IMR-90 (cell line): ENCODE measurements around the gene MOXD1. TPM values are rescaled to one million over a fixed set of nuclear protein-coding genes. Genes with fewer than 3 reads are reported as not detected.

Source experiments
- ATAC-seq: fragments of 200-7000 bp; cut with Tn5 transposase; 2 replicates; pipeline ENCODE4 v1.9.1; 2020; ENCODE audit warnings: low read depth, mild to moderate bottlenecking, moderate library complexity
- BruUV-seq: library from RNA; stranded (reverse); fragments of 400-500 nt; replicated peaks from 2 replicates; lab custom pipeline; 2021; lab: Mats Ljungman, UMichigan
- CTCF ChIA-PET: fragments of 300-600 bp; formaldehyde crosslinking; extraction: SDS; loops from one replicate; lab custom pipeline; 2021; ENCODE audit warnings: antibody characterized with exemption; lab: Yijun Ruan, JAX
- POLR2A ChIA-PET: fragments of 300-600 bp; sonication (Branson Sonifier 250); formaldehyde crosslinking; loops from one replicate; lab custom pipeline; 2022; ENCODE audit warnings: antibody characterized with exemption; ENCODE audit not compliant: unreplicated experiment; lab: Charles Lee
- DNase-seq: peaks from one replicate; pipeline ENCODE4 v3.0.0; 2013
- H2AFZ ChIP-seq: replicated peaks from 2 replicates; pipeline ENCODE3; 2013; ENCODE audit warnings: low read length, mild to moderate bottlenecking; ENCODE audit not compliant: poor library complexity
- H2AK5ac ChIP-seq: 2 replicates; pipeline ENCODE4 v1.6.1; 2013; ENCODE audit warnings: low read depth, low read length, inconsistent platforms
- H2AK9ac ChIP-seq: replicated peaks from 2 replicates; pipeline ENCODE3; 2013; ENCODE audit warnings: mild to moderate bottlenecking, low read depth, low read length, moderate library complexity; ENCODE audit not compliant: poor library complexity
- H2BK120ac ChIP-seq: 2 replicates; pipeline ENCODE4 v1.6.1; 2013; ENCODE audit warnings: low read depth, low read length, inconsistent platforms
- H2BK15ac ChIP-seq: 3 replicates; pipeline ENCODE4 v1.6.1; 2013; ENCODE audit warnings: low read depth, low read length, inconsistent platforms
- H2BK20ac ChIP-seq: 2 replicates; pipeline ENCODE4 v1.6.1; 2013; ENCODE audit warnings: low read depth, mild to moderate bottlenecking, inconsistent platforms, low read length, moderate library complexity
- H2BK5ac ChIP-seq: 2 replicates; pipeline ENCODE4 v1.6.1; 2013; ENCODE audit warnings: mild to moderate bottlenecking, low read depth, low read length, inconsistent platforms; ENCODE audit not compliant: poor library complexity, severe bottlenecking
- H3K14ac ChIP-seq: replicated peaks from 2 replicates; pipeline ENCODE4 v1.6.1; 2013; ENCODE audit warnings: low read depth, low read length, inconsistent platforms
- H3K18ac ChIP-seq: 2 replicates; pipeline ENCODE4 v1.6.1; 2013; ENCODE audit warnings: low read depth, low read length, control low read depth
- H3K23ac ChIP-seq: 2 replicates; pipeline ENCODE4 v1.6.1; 2013; ENCODE audit warnings: low read depth, low read length, inconsistent platforms
- H3K27ac ChIP-seq: 2 replicates; pipeline ENCODE4 v1.5.1; 2013; ENCODE audit warnings: mild to moderate bottlenecking, control low read depth, low read length; ENCODE audit not compliant: insufficient read depth
- H3K27me3 ChIP-seq: 2 replicates; pipeline ENCODE4 v1.6.1; 2013; ENCODE audit warnings: low read length; ENCODE audit not compliant: control insufficient read depth, insufficient read depth
- H3K36me3 ChIP-seq: 2 replicates; pipeline ENCODE4 v1.6.1; 2013; ENCODE audit warnings: low read length, mixed read lengths; ENCODE audit not compliant: control insufficient read depth, insufficient read depth
- H3K4ac ChIP-seq: 2 replicates; pipeline ENCODE4 v1.6.1; 2013; ENCODE audit warnings: low read depth, low read length, inconsistent platforms
- H3K4me1 ChIP-seq: 2 replicates; pipeline ENCODE4 v1.6.1; 2013; ENCODE audit warnings: low read length, mixed read lengths; ENCODE audit not compliant: control insufficient read depth, insufficient read depth
- H3K4me2 ChIP-seq: 2 replicates; pipeline ENCODE4 v1.6.1; 2013; ENCODE audit warnings: low read depth, mild to moderate bottlenecking, control low read depth, low read length, moderate library complexity
- H3K4me3 ChIP-seq: 2 replicates; pipeline ENCODE4 v1.5.1; 2013; ENCODE audit warnings: low read depth, mild to moderate bottlenecking, control low read depth, low read length, moderate library complexity; ENCODE audit not compliant: insufficient read depth
- H3K56ac ChIP-seq: 2 replicates; pipeline ENCODE4 v1.6.1; 2013; ENCODE audit warnings: low read length, inconsistent platforms; ENCODE audit not compliant: insufficient read depth; ENCODE audit errors: extremely low read depth
- H3K79me1 ChIP-seq, 2 experiments: 2 replicates each; pipeline ENCODE4 v1.6.1; 2013; ENCODE audit warnings: low read length in 2 of 2, inconsistent platforms in 1 of 2, low read depth in 1 of 2
- H3K9ac ChIP-seq: 2 replicates; pipeline ENCODE4 v1.6.1; 2013; ENCODE audit warnings: low read depth, low read length, control low read depth
- H3K9me1 ChIP-seq: 2 replicates; pipeline ENCODE4 v1.6.1; 2013; ENCODE audit warnings: low read length, inconsistent platforms; ENCODE audit not compliant: insufficient read depth
- H3K9me3 ChIP-seq: 2 replicates; pipeline ENCODE4 v1.6.1; 2013; ENCODE audit warnings: low read length; ENCODE audit not compliant: control insufficient read depth, insufficient read depth
- H4K20me1 ChIP-seq: 2 replicates; pipeline ENCODE4 v1.6.1; 2013; ENCODE audit warnings: low read length, inconsistent platforms; ENCODE audit not compliant: insufficient read depth
- H4K5ac ChIP-seq: 2 replicates; pipeline ENCODE4 v1.6.1; 2013; ENCODE audit warnings: mild to moderate bottlenecking, low read depth, low read length, control low read depth
- H4K8ac ChIP-seq, 2 experiments: 2 replicates each; pipeline ENCODE4 v1.6.1; 2013; ENCODE audit warnings: low read depth in 2 of 2, low read length in 2 of 2, control low read depth in 1 of 2, inconsistent platforms in 1 of 2
- H4K91ac ChIP-seq: 2 replicates; pipeline ENCODE4 v1.6.1; 2013; ENCODE audit warnings: low read depth, low read length, inconsistent platforms; ENCODE audit not compliant: insufficient read depth
- RAD21 ChIP-seq: IDR thresholded peaks from 2 replicates; pipeline ENCODE4 v1.6.1; 2012; ENCODE audit warnings: low read length, improper control_type of control experiment
- RFX5 ChIP-seq: IDR thresholded peaks from 2 replicates; pipeline ENCODE4 v1.8.0; 2012; ENCODE audit warnings: low read depth, mild to moderate bottlenecking, low read length, moderate library complexity
- SMC3 ChIP-seq: fragments of 150-350 bp; IDR thresholded peaks from 2 replicates; pipeline ENCODE4 v1.6.1; 2016; ENCODE audit warnings: low read depth, mild to moderate bottlenecking, antibody characterized with exemption, low read length, moderate library complexity
- WGBS, 2 experiments: methylation state at CpG; one replicate each; pipeline versions ENCODE4 v1.1.5 to v1.1.7; 2013; ENCODE audit warnings: missing lambda C conversion rate in 2 of 2; ENCODE audit not compliant: insufficient read length in 1 of 2; ENCODE audit errors: extremely low coverage in 2 of 2; 5-methylcytosine and 5-hydroxymethylcytosine counted together
- dilution Hi-C: fragments of 300-500 bp; cut with HindIII; formaldehyde crosslinking; loops from one replicate; pipeline ENCODE4 v1.14.3; 2018; ENCODE audit warnings: low sequenced_read_pairs; ENCODE audit not compliant: unreplicated experiment
- in situ Hi-C: fragments of 300-500 bp; cut with MboI; formaldehyde crosslinking; loops from 3 replicates; pipeline ENCODE4 v1.14.3; 2019; ENCODE audit warnings: low sequenced_read_pairs, inconsistent platforms, mixed read lengths
- intact Hi-C: fragments of 100-400 bp; cut with micrococcal nuclease; formaldehyde crosslinking; loops from 2 replicates; pipeline ENCODE4 v1.10.0; 2022
- polyA plus RNA-seq, 3 experiments: library from polyadenylated mRNA; depleted of rRNA; stranded (reverse); fragments of >200 nt; gene quantifications; 2 replicates each; pipeline ENCODE4 v1.2.3, GENCODE V29; 2012; ENCODE audit warnings: low replicate concordance in 1 of 3
- total RNA-seq: library from RNA; depleted of rRNA; stranded (reverse); fragments of >200 nt; gene quantifications from 2 replicates; pipeline ENCODE4 v1.2.3, GENCODE V29; 2012
- TF ChIP-seq, protein P1 (sequence below): conservative IDR thresholded peaks from 2 replicates; pipeline ENCODE4 v1.5.1; 2012; ENCODE audit warnings: mild to moderate bottlenecking, low read depth, low read length, improper control_type of control experiment

Gene MOXD1
- total and polyA plus RNA-seq, 2 of the 4 experiments (the other 2 are of a cell fraction), result 10.0 to 19.4 TPM

DNA sequence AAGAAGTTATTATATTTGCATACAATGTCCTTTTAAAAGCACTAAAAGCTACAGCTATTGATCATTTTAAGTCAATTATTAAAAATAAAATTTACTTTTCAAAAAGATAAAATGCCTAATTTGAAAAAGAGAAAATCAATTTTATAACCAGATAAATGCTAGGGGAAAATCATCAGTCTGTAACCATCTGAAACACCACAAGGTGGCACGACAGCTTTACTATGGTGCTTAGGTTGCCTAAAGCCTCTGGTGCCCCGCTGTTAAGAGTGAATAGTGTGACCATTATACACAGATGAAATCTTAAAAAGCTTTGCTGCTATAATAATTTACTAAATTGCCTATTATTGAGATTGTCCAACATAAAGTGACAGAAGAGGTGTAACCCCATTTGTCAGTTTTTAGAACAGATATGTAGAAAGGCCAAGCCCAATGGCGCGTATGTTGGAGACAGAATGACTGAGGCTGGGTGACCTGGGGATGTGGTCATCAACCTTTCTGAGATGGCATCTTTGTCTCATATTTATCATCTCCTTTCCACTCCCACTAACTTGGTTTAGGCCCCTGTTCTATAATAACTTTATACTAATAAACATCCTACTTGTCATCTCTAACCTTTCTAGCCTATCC, 100.8 kb downstream of the MOXD1 start:
- no peaks in the 10 kb centered on the region for H3K79me1 ChIP-seq
- H2AK9ac ChIP-seq, result no peak overlapping the region
- H3K9ac ChIP-seq, result no peak overlapping the region
- no peak overlapping the region for H3K23ac ChIP-seq
- no peak for TF ChIP-seq RFX5
- TF ChIP-seq SMC3, result peak; percentile 97
- TF ChIP-seq, protein P1, sequence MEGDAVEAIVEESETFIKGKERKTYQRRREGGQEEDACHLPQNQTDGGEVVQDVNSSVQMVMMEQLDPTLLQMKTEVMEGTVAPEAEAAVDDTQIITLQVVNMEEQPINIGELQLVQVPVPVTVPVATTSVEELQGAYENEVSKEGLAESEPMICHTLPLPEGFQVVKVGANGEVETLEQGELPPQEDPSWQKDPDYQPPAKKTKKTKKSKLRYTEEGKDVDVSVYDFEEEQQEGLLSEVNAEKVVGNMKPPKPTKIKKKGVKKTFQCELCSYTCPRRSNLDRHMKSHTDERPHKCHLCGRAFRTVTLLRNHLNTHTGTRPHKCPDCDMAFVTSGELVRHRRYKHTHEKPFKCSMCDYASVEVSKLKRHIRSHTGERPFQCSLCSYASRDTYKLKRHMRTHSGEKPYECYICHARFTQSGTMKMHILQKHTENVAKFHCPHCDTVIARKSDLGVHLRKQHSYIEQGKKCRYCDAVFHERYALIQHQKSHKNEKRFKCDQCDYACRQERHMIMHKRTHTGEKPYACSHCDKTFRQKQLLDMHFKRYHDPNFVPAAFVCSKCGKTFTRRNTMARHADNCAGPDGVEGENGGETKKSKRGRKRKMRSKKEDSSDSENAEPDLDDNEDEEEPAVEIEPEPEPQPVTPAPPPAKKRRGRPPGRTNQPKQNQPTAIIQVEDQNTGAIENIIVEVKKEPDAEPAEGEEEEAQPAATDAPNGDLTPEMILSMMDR, result peak; percentile 83
- TF ChIP-seq RAD21, result peak; percentile 90
- no peaks in the 10 kb centered on the region; the same call in 1 of the 2 replicates for H3K4me1 ChIP-seq
- H3K9me3 ChIP-seq, result no peaks in the 10 kb centered on the region
- POLR2A ChIA-PET, result no interaction called here
- H4K91ac ChIP-seq, result no peak overlapping the region
- H2BK20ac ChIP-seq, result no peak overlapping the region
- no peaks in the 10 kb centered on the region for H4K20me1 ChIP-seq
- no peak overlapping the region for H2AK5ac ChIP-seq
- H3K18ac ChIP-seq, result no peak overlapping the region
- no CpG with 5 or more reads among the region's 4 CpGs for WGBS, 2 experiments
- H3K27ac ChIP-seq, result no peak overlapping the region
- H2AFZ ChIP-seq, result no peak overlapping the region
- no peak overlapping the region for H3K56ac ChIP-seq
- no TSS peak for BruUV-seq
- no peaks in the 10 kb centered on the region for H3K27me3 ChIP-seq
- no peak overlapping the region for H2BK5ac ChIP-seq
- peak; percentile 75 for DNase-seq
- intact Hi-C loops, result loop anchor here (1.0 to 2.0 kb wide), 2 partner anchors 90 to 184 kb away; no protein-coding TSS in a partner anchor
- no peak overlapping the region for H4K5ac ChIP-seq
- H4K8ac ChIP-seq, result no peak overlapping the region
- no peak overlapping the region for H3K4me2 ChIP-seq
- no peak overlapping the region for H2BK120ac ChIP-seq
- in situ Hi-C loops, result loop anchor here (10.0 kb wide), 1 partner anchor 184 kb away; no protein-coding TSS in a partner anchor
- peak; percentile 90 for ATAC-seq
- CTCF ChIA-PET, result interaction anchor here (1.0 to 4.6 kb wide), 6 partner anchors 10 to 386 kb away, joined by 3 to 33 read pairs (median 4); no protein-coding TSS in a partner anchor
- dilution Hi-C loops, result no loop called here
- H3K14ac ChIP-seq, result no peak overlapping the region
- no peaks in the 10 kb centered on the region for H3K9me1 ChIP-seq
- no peak overlapping the region for H3K4ac ChIP-seq
- H3K36me3 ChIP-seq, result no peaks in the 10 kb centered on the region; the same call in 1 of the 2 replicates
- no peak overlapping the region for H3K4me3 ChIP-seq
- H2BK15ac ChIP-seq, result no peak overlapping the region
